Mononuclear cell (primary cell): ENCODE results near the gene HAUS7. TPM values are rescaled to one million over a fixed set of nuclear protein-coding genes. Genes with fewer than 3 reads are reported as not detected.

ENCODE experiments used
- H3K27me3 ChIP-seq: 2 replicates; pipeline ENCODE4 v1.6.0; 2011; ENCODE audit warnings: low read length, control low read depth; ENCODE audit not compliant: insufficient read depth
- H3K4me1 ChIP-seq: 2 replicates; pipeline ENCODE4 v1.5.1; 2011; ENCODE audit warnings: mild to moderate bottlenecking, low read length, control low read depth; ENCODE audit not compliant: insufficient read depth
- H3K4me3 ChIP-seq: 2 replicates; pipeline ENCODE4 v1.5.1; 2011; ENCODE audit warnings: mild to moderate bottlenecking, low read length, moderate library complexity
- H3K9me3 ChIP-seq: 2 replicates; pipeline ENCODE4 v1.5.1; 2011; ENCODE audit warnings: low read depth, mild to moderate bottlenecking, control low read depth, low read length
- total RNA-seq: library from RNA; depleted of rRNA; stranded (reverse); fragments of >200 nt; gene quantifications from one replicate; pipeline ENCODE4 v1.2.3, GENCODE V29; 2012

Gene HAUS7
- total RNA-seq, 1 donor = 11.8 TPM

GRCh38 chrX:153457827-153458466, 12.4 kb downstream of the HAUS7 start:
- no peaks in the 10 kb centered on the region for H3K27me3 ChIP-seq
- no peaks in the 10 kb centered on the region for H3K4me1 ChIP-seq
- no peaks in the 10 kb centered on the region for H3K9me3 ChIP-seq
- no peak overlapping the region for H3K4me3 ChIP-seq

GRCh38 chrX:153457136-153457825, 13.1 kb downstream of the HAUS7 start:
- Histone ChIP-seq H3K4me1 (no peaks in the 10 kb centered on the region), H3K4me3 (no peak overlapping the region), H3K9me3 (no peaks in the 10 kb centered on the region), H3K27me3 (no peaks in the 10 kb centered on the region)

DNA sequence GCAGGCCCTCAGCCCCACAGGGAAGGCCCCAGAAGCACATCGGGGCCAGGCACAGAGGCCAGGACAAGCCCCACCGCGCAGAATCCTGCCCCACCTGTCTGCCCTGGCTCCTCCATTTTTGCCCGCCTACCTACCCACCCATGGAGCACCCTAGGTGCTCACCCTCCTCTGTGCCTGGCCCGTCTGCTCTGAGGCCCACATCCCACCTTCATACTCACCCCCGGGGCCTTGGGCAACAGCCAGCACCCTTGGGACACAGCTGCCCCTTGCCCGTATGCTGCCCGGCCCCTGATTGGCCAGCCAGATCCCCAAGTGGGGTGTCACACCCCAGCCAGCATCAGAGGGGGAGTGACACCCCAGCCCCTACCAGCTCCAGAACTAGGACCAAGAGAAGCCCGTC, 13.7 kb downstream of the HAUS7 start:
- no peaks in the 10 kb centered on the region for H3K27me3 ChIP-seq
- H3K9me3 ChIP-seq = no peaks in the 10 kb centered on the region
- H3K4me1 ChIP-seq = no peaks in the 10 kb centered on the region
- H3K4me3 ChIP-seq = no peak overlapping the region

- Histone ChIP-seq H3K4me1 (no peaks in the 10 kb centered on the region), H3K27me3 (no peaks in the 10 kb centered on the region), H3K4me3 (no peak overlapping the region), H3K9me3 (no peaks in the 10 kb centered on the region)
These were observed 14.2 kb downstream of the HAUS7 start for GRCh38 chrX:153456161-153456560.

GRCh38 chrX:153455571-153455970, 14.8 kb downstream of the HAUS7 start:
- no peaks in the 10 kb centered on the region for H3K27me3 ChIP-seq
- no peaks in the 10 kb centered on the region for H3K4me1 ChIP-seq
- H3K9me3 ChIP-seq = no peaks in the 10 kb centered on the region
- H3K4me3 ChIP-seq = no peak overlapping the region

- H3K4me3 ChIP-seq = no peak overlapping the region
- no peaks in the 10 kb centered on the region for H3K4me1 ChIP-seq
- no peaks in the 10 kb centered on the region for H3K9me3 ChIP-seq
- no peaks in the 10 kb centered on the region for H3K27me3 ChIP-seq
These were observed 15.3 kb downstream of the HAUS7 start for GRCh38 chrX:153454901-153455550.

DNA sequence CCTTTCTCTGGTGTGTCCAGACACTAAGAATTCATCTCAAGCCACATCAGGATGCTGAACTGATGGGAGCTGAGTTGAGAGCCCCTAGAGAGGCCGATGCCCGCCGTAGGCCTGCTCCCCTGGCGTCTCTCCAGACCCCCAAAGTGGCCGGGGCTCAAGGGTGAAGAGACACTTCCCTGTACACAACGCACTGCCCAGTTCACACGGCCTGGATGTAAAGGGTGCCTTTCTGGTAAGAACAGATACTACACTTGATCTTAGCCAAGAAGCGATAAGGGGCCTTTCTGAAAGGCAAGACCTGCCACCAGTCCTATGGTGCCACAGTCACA, 19.5 kb downstream of the HAUS7 start:
- Histone ChIP-seq H3K4me3 (no peak overlapping the region), H3K9me3 (no peaks in the 10 kb centered on the region), H3K4me1 (no peaks in the 10 kb centered on the region), H3K27me3 (no peaks in the 10 kb centered on the region)

DNA sequence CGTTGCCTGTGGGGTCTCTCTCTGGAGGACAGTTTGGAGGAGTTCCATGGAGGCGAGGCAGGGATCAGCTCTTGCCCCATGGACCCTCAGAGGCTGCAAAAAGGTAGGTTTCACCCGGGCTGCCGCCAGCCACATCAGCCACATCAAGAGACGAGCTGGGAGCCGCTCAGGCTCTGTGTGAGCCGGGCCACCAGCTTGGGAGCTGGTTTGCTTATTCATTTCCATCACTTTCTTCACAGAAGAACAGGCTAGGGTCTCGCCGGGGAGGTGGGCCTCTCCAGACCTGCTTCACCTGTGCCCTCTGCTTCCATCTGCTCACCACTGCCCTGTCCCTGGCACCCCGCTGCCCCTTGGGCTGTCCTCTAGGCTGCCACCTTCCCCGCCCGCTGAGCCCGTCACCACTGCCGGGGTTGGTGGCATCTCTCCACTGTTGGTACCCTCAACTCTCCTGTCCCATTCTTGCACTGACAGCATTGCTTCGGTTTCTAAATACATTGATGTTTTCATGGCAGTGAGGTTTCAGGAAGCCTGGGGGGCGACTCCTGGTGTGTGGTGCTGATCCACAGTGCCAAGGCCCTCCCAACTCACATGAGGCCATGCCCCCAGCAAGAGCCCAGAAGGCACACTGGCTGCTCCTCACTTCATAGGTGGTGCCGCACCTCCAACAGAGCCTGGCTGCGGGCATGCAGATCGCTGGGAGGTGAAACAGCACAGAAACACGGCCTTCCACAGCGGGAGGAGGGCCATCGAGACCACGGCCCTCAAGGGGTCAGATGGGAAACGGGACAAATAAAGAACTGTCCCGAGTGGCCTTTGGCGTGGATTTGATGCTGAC, 20.0 kb downstream of the HAUS7 start:
- Histone ChIP-seq H3K4me3 (no peak overlapping the region), H3K27me3 (no peaks in the 10 kb centered on the region), H3K9me3 (no peaks in the 10 kb centered on the region), H3K4me1 (no peaks in the 10 kb centered on the region)

DNA sequence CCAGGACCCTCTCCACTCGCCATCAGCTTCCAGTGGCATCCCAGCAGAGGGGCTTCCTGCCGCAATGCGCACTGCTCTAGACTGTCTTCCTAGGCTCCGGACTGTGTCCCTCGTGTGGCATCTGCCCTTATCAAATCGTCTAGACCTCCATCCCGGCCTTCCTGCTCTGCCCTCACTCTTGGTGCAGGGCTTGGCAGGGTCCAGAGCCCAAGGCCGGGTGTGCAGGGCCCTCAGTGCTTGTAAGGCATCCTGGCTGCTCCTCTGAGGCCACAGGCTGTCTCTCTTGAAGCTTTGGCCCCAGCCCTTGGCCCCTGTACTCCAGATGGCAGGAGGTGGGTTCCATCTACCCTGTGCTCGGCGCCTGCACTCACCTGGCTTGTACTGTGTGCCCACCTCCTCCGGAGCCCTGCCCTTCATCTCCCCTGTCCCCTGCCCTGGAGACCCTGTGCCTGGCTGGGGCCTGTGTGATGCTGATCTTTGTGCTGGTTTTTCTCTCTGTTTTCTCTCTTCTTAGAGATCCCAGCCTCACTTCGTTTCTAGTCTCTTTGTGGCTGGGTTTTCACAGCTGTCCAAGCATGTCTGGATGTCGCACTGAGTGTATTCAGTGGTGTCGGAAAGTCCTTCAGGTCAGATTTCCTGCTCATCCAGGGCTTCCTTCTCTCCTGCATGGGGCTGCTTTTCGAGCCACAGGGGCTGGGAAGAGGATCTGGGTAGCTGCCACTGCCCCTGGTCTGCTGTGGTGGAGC, 20.8 kb downstream of the HAUS7 start:
- no peaks in the 10 kb centered on the region for H3K4me1 ChIP-seq
- H3K9me3 ChIP-seq = no peaks in the 10 kb centered on the region
- no peak overlapping the region for H3K4me3 ChIP-seq
- no peaks in the 10 kb centered on the region for H3K27me3 ChIP-seq

- no peaks in the 10 kb centered on the region for H3K9me3 ChIP-seq
- no peaks in the 10 kb centered on the region for H3K27me3 ChIP-seq
- H3K4me1 ChIP-seq = no peaks in the 10 kb centered on the region
- no peak overlapping the region for H3K4me3 ChIP-seq
These were observed 21.6 kb downstream of the HAUS7 start for GRCh38 chrX:153448556-153449367.

DNA sequence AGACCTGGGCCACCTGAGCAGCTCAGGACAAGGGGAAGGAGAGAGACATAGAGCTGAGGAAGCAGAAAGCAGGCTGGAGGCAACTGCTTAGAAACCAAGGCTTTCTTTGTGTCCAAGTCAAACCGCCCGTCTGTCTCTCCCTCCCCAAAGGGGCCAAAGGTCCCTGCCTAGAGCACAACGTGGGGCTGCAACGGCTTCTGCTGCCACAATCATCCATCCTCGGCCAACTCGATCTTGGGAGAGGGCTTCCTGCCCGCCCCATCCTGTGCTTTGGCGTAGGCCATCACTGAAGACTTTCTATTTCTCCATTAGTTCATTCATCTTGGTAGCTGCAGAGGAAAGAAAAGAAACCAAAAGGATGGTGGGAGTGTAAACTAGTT, 22.8 kb downstream of the HAUS7 start:
- H3K4me1 ChIP-seq = no peaks in the 10 kb centered on the region
- H3K27me3 ChIP-seq = no peaks in the 10 kb centered on the region
- H3K9me3 ChIP-seq = no peaks in the 10 kb centered on the region
- H3K4me3 ChIP-seq = no peak overlapping the region

GRCh38 chrX:153446950-153447580, 23.3 kb downstream of the HAUS7 start:
- no peaks in the 10 kb centered on the region for H3K4me1 ChIP-seq
- H3K4me3 ChIP-seq = no peak overlapping the region
- H3K27me3 ChIP-seq = no peaks in the 10 kb centered on the region
- H3K9me3 ChIP-seq = no peaks in the 10 kb centered on the region

- H3K4me1 ChIP-seq = no peaks in the 10 kb centered on the region
- H3K27me3 ChIP-seq = no peaks in the 10 kb centered on the region
- no peak overlapping the region for H3K4me3 ChIP-seq
- no peaks in the 10 kb centered on the region for H3K9me3 ChIP-seq
These were observed 23.8 kb downstream of the HAUS7 start for GRCh38 chrX:153446636-153446936.
